ENCODE results near the gene TBCK.

Gene TBCK

GRCh38 chr4:106338671-106339070 is 22.7 kb upstream of the TBCK start:
- DNase-seq (ENCODE audit: low read depth in 2 of 2): no peak

DNA sequence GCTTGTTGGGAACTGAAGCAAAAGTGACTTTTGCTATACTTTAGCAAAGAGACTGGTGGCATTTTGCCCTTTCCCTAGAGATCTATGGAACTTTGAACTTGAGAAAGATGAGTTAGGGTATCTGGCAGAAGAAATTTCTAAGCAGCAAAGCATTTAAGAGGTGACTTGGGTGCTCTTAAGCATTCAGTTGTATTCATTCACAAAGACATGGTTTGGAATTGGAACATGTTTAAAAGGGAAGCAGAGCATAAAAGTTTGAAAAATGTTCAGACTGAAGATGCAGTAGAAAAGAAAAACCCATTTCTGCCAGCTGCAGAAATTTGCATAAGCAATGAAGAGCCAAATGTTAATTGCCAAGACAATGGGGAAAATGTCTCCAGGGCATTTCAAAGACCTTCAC is 21.9 kb upstream of the TBCK start:
- no peak overlapping the region for H3K4me3 ChIP-seq (replicated peaks in 1 of 2; ENCODE audit: low read depth in 2 of 2, low read length in 2 of 2)
- DNase-seq (ENCODE audit: low read depth in 2 of 2): no peak
- TF ChIP-seq, protein P1, sequence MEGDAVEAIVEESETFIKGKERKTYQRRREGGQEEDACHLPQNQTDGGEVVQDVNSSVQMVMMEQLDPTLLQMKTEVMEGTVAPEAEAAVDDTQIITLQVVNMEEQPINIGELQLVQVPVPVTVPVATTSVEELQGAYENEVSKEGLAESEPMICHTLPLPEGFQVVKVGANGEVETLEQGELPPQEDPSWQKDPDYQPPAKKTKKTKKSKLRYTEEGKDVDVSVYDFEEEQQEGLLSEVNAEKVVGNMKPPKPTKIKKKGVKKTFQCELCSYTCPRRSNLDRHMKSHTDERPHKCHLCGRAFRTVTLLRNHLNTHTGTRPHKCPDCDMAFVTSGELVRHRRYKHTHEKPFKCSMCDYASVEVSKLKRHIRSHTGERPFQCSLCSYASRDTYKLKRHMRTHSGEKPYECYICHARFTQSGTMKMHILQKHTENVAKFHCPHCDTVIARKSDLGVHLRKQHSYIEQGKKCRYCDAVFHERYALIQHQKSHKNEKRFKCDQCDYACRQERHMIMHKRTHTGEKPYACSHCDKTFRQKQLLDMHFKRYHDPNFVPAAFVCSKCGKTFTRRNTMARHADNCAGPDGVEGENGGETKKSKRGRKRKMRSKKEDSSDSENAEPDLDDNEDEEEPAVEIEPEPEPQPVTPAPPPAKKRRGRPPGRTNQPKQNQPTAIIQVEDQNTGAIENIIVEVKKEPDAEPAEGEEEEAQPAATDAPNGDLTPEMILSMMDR (IDR thresholded peaks at IDR 0.05; ENCODE audit: low read depth, low read length): no peak

More at GRCh38 chr4:106338671-106339070, 22.7 kb upstream of the TBCK start:
- no peak overlapping the region for H3K4me3 ChIP-seq (replicated peaks in 1 of 2; ENCODE audit: low read depth in 2 of 2, low read length in 2 of 2)
- TF ChIP-seq, protein P1 (IDR thresholded peaks at IDR 0.05; ENCODE audit: low read depth, low read length): no peak

DNA sequence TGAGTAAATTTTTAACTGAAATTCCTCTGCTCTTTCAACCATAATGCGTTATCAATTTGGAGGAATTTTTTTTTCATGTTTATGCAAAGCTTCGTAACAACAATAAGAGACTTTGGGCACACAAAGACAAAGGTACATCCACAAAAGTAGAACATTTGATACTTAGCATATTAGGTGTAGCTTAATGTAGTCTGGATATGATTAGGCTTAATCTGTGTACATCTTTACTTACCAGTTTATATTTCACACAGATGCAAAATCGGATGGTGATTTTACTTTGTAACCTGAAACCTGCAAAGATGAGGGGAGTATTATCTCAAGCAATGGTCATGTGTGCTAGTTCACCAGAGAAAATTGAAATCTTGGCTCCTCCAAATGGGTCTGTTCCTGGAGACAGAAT is 20.6 kb upstream of the TBCK start:
- TF ChIP-seq, protein P1 (IDR thresholded peaks at IDR 0.05; ENCODE audit: low read depth, low read length): no peak
- DNase-seq (ENCODE audit: low read depth in 2 of 2): no peak
- H3K4me3 ChIP-seq (replicated peaks in 1 of 2; ENCODE audit: low read depth in 2 of 2, low read length in 2 of 2): no peak overlapping the region

DNA sequence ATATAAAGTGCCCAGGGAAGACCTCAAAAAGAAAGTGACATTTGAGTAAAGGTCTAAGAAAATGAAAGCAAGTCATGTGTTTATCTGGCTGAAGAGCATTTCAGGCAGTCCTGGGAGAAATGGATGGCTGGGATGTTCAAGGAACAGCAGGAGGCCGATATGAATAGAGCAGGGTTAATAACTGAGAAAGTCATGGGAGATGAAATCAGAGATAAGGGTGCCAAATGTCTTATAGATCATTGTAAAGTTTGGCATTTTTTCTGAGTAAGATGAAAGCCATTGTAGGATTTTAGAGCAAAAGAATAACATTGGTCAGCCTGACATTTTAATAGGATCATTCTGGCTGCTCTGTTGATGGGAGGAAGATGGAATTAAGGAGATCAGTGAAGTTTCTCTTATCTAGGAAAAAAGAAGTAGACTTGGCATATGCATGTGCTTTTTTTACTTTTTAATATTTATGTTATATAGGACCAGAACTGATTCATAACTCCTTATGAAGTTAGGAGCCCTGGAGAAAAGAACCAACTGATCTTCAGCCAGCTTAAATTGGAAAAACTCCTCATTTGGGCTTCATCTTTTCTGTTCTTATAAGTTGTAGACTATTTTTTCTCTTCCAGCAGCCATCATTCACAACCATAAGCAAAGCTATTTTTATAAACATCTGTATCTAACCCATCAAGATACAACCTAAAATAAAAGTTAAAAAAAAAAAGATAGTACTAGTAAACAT is 18.9 kb upstream of the TBCK start:
- TF ChIP-seq, protein P1 (IDR thresholded peaks at IDR 0.05; ENCODE audit: low read depth, low read length): no peak
- no peak overlapping the region for H3K4me3 ChIP-seq (replicated peaks in 1 of 2; ENCODE audit: low read depth in 2 of 2, low read length in 2 of 2)
- DNase-seq (ENCODE audit: low read depth in 2 of 2): no peak

- H3K4me3 ChIP-seq (replicated peaks in 1 of 2; ENCODE audit: low read depth in 2 of 2, low read length in 2 of 2): no peak overlapping the region
- DNase-seq (ENCODE audit: low read depth in 2 of 2): peak in 1 of 2 donors; percentile 11
- TF ChIP-seq, protein P1 (IDR thresholded peaks at IDR 0.05; ENCODE audit: low read depth, low read length): no peak
Observed at GRCh38 chr4:106333186-106333585, 17.2 kb upstream of the TBCK start.

DNA sequence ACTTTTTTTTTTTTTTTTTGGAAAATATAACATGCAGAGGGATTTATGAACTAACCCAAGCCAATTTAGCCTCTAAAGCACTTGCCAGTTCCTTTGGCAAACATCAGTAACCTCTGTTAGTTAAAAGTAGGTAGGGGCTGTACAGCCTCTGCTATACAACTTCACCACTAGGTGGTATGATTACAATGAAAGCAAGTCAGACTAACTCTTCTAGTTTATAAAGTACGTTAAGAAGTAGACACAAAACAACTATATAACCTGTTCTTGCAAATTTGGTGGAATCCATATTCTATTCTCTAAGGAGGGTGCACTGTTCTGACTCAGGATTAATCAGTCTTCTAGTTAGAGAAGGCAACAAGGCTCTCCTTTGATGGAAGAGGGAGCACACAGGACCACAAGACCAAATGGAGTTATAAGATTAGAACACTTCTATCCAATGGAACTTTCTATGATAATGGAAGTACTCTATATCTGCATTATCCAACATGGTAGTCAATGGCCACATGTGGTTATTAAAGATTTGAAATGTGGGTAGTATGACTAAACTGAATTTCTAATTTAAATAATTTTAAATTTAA is 13.1 kb upstream of the TBCK start:
- DNase-seq (ENCODE audit: low read depth in 2 of 2): peak; percentile 63 to 69
- H3K4me3 ChIP-seq (replicated peaks in 1 of 2; ENCODE audit: low read depth in 2 of 2, low read length in 2 of 2): no peak overlapping the region
- TF ChIP-seq, protein P1 (IDR thresholded peaks at IDR 0.05; ENCODE audit: low read depth, low read length): peak; percentile 66
